ENCODE measurements around the gene NRG3. TPM values are rescaled to one million over a fixed set of nuclear protein-coding genes. Genes with fewer than 3 reads are reported as not detected.

Gene NRG3
- total and polyA plus RNA-seq, 2 of the 8 experiments (the other 6 are each of a cell fraction or from before 2014, with no cell fraction given) = 4.2 to 5.0 TPM

- TF ChIP-seq HDAC2 (IDR thresholded peaks at IDR 0.05; ENCODE audit: borderline replicate concordance in 1 of 2, low read depth in 2 of 2, low read length in 2 of 2) (no peak), EZH2 (IDR thresholded peaks at IDR 0.05; ENCODE audit: low read depth, low read length, severe bottlenecking) (no peak), ATF3 (IDR thresholded peaks at IDR 0.05; ENCODE audit: insufficient read depth, low read depth, low read length) (no peak)
These were observed 333.7 kb downstream of the NRG3 start (continued) for GRCh38 chr10:82208726-82209125.
